ENCODE data around the gene L1CAM. TPM values are rescaled to one million over a fixed set of nuclear protein-coding genes. Genes with fewer than 3 reads are reported as not detected.

L1CAM gene
- polyA plus RNA-seq, 1 of the 3 experiments (the other 2 are of a cell fraction) = 1.9 TPM

GRCh38 chrX:153925739-153926551 lies 40.0 kb upstream of the L1CAM start, which contains the start of gene ARHGAP4:
Gene ARHGAP4, minus strand, starts transcription at chrX:153926264. Its CDS starts 62 bp downstream, at chrX:153926202.
- Histone ChIP-seq H4K20me1 (ENCODE audit: insufficient read depth) (peaks cover 10% of the 10 kb centered on the region), H3K9me3 (no peaks in the 10 kb centered on the region), H3K27me3 (ENCODE audit: insufficient read depth) (peaks cover 8% of the 10 kb centered on the region; the same call in 1 of the 2 replicates), H3K36me3 (replicated peaks in 1 of 2; ENCODE audit: control insufficient read depth in 1 of 2, insufficient read depth in 2 of 2, low read length in 1 of 2) (peaks cover 0 to 17% of the 10 kb centered on the region in 2 experiments), H3K79me2 (ENCODE audit: insufficient read depth) (no peaks in the 10 kb centered on the region), H3K9me2 (no peaks in the 10 kb centered on the region), H3K4me2 (peak within 1 kb of the TSS; percentile 99), H3F3A (replicated peaks; ENCODE audit: insufficient read depth) (peaks cover 19% of the 10 kb centered on the region), H2AFZ (ENCODE audit: low read depth) (no peak within 1 kb of the TSS), H3K4me3 (ENCODE audit: low read depth in 2 of 2, low read length in 1 of 2) (peak within 1 kb of the TSS; percentile 71 to 94), H3K4me1 (ENCODE audit: control insufficient read depth in 1 of 2, insufficient read depth in 2 of 2, low read depth in 1 of 2, low read length in 1 of 2) (peaks cover 0 to 71% of the 10 kb centered on the region in 2 experiments; a peak in 1 of 4 replicates), H3K9ac (peak within 1 kb of the TSS; percentile 99; the same call in 1 of the 2 replicates), H3K27ac (ENCODE audit: low read depth in 2 of 2, low read length in 1 of 2) (peak within 1 kb of the TSS; percentile 97)
- TF ChIP-seq NFIC (IDR thresholded peaks at IDR 0.05; ENCODE audit: borderline replicate concordance) (no peak), GABPA (IDR thresholded peaks at IDR 0.05; ENCODE audit: low read depth) (no peak), JUND (IDR thresholded peaks at IDR 0.05) (no peak), GATA2 (CRISPR knock-in tag; IDR thresholded peaks at IDR 0.05) (no peak), TEAD4 (IDR thresholded peaks at IDR 0.05; ENCODE audit: borderline replicate concordance, insufficient read depth) (no peak), CTCF (IDR thresholded peaks at IDR 0.05) (no peak), NRF1 (IDR thresholded peaks at IDR 0.05; ENCODE audit: low read depth, low read length) (no peak), MAX (IDR thresholded peaks at IDR 0.05; ENCODE audit: low read depth) (no peak), MEF2A (IDR thresholded peaks at IDR 0.05; ENCODE audit: borderline replicate concordance, low read depth) (no peak), FOXM1 (IDR thresholded peaks at IDR 0.05; ENCODE audit: low read depth) (no peak), ELF1 (IDR thresholded peaks at IDR 0.05) (no peak), MXI1 (IDR thresholded peaks at IDR 0.05; ENCODE audit: low read depth, low read length) (no peak), EP300 (IDR thresholded peaks at IDR 0.05; ENCODE audit: borderline replicate concordance in 1 of 2, low read depth in 1 of 2, low read length in 1 of 2) (no peak), FOXJ3 (CRISPR knock-in tag; IDR thresholded peaks at IDR 0.05) (no peak)
- TF ChIP-seq, protein P1, sequence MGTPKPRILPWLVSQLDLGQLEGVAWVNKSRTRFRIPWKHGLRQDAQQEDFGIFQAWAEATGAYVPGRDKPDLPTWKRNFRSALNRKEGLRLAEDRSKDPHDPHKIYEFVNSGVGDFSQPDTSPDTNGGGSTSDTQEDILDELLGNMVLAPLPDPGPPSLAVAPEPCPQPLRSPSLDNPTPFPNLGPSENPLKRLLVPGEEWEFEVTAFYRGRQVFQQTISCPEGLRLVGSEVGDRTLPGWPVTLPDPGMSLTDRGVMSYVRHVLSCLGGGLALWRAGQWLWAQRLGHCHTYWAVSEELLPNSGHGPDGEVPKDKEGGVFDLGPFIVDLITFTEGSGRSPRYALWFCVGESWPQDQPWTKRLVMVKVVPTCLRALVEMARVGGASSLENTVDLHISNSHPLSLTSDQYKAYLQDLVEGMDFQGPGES (IDR thresholded peaks at IDR 0.05; ENCODE audit: low read depth, low read length) = no peak
- WGBS (ENCODE audit: low lambda C conversion rate) = 73% methylated on average over 22 of the region's 59 CpGs
- POLR2A ChIA-PET = interaction anchor here (0.9 to 2.0 kb wide), 3 partner anchors 8 to 18 kb away, joined by 3 to 9 read pairs (median 6); partner anchors contain the start of genes NAA10 and RENBP
- DNase-seq = no peak
- CTCF ChIA-PET = interaction anchor here (0.5 to 16.7 kb wide), 7 partner anchors 9 to 324 kb away, joined by 3 to 271 read pairs (median 3); partner anchors contain the start of genes NAA10 and RENBP

All from SK-N-SH (cell line).